Mammary epithelial cell (primary cell): Measurements from ENCODE around the gene SRD5A1.

ENCODE experiments used
- CTCF ChIP-seq, 2 donors: IDR thresholded peaks in 1 of 2; conservative IDR thresholded peaks in 1 of 2; 2 replicates each; pipeline ENCODE4 v1.5.1; 2011 to 2012; ENCODE audit warnings: inconsistent platforms in 2 of 2, low read length in 2 of 2, mild to moderate bottlenecking in 2 of 2, control low read depth in 1 of 2, low read depth in 1 of 2; ENCODE audit not compliant: insufficient read depth in 1 of 2; ENCODE audit errors: extremely low read depth in 1 of 2
- EZH2 ChIP-seq: IDR thresholded peaks from 2 replicates; pipeline ENCODE4 v1.6.1; 2012; ENCODE audit warnings: low read length, inconsistent platforms, borderline replicate concordance

- TF ChIP-seq EZH2 (no peak), CTCF (conservative IDR thresholded peaks at IDR 0.05 in 1 of 2, IDR thresholded peaks at IDR 0.05 in 1 of 2; ENCODE audit: extremely low read depth in 1 of 2, insufficient read depth in 1 of 2, low read depth in 1 of 2, low read length in 2 of 2) (no peak)
Observed at GRCh38 chr5:6602441-6602840, 30.8 kb upstream of the SRD5A1 start.
